Activated T-cell treated with anti-CD3 and anti-CD28 coated beads, Interleukin-2, amount 50 U/mL, for 72 hours (primary cell): Measurements from ENCODE around the gene MAGI2. TPM values are rescaled to one million over a fixed set of nuclear protein-coding genes. Genes with fewer than 3 reads are reported as not detected.

Source experiments
- ATAC-seq, 2 donors: fragments of 150-1000 bp; cut with Tn5 transposase; replicated peaks in 1 of 2; 2 replicates each; pipeline ENCODE4 v1.10.0; 2021; ENCODE audit warnings: moderate library complexity in 2 of 2, mild to moderate bottlenecking in 1 of 2
- DNase-seq, 2 donors: peaks; one replicate each; pipeline ENCODE4 v3.0.0; 2021 to 2022; ENCODE audit warnings: mixed read lengths in 1 of 2
- H3K27ac Mint-ChIP-seq: one replicate; pipeline ENCODE4 v1.8.0; 2022; ENCODE audit warnings: mild to moderate bottlenecking, moderate library complexity, mixed read lengths
- H3K27me3 Mint-ChIP-seq: one replicate; pipeline ENCODE4 v1.8.0; 2022; ENCODE audit warnings: low read depth, mixed read lengths
- H3K36me3 Mint-ChIP-seq, 2 donors: one replicate each; pipeline ENCODE4 v1.8.0; 2022; ENCODE audit warnings: mixed read lengths in 2 of 2, mild to moderate bottlenecking in 1 of 2; ENCODE audit not compliant: insufficient read depth in 2 of 2
- H3K4me1 Mint-ChIP-seq: one replicate; pipeline ENCODE4 v1.8.0; 2022; ENCODE audit warnings: low read depth, mixed read lengths
- H3K4me3 Mint-ChIP-seq, 2 donors: one replicate each; pipeline ENCODE4 v1.8.0; 2022; ENCODE audit warnings: mild to moderate bottlenecking in 2 of 2, mixed read lengths in 2 of 2, moderate library complexity in 2 of 2
- H3K9me3 Mint-ChIP-seq, 2 donors: one replicate each; pipeline ENCODE4 v1.8.0; 2022; ENCODE audit warnings: mixed read lengths in 2 of 2
- total RNA-seq, 2 donors: library from RNA; stranded (reverse); gene quantifications; one replicate each; pipeline ENCODE4 v1.2.3, GENCODE V29; 2022

The MAGI2 gene
- total RNA-seq, 2 donors from 2014 or later, result 0.31 to 0.44 TPM

DNA sequence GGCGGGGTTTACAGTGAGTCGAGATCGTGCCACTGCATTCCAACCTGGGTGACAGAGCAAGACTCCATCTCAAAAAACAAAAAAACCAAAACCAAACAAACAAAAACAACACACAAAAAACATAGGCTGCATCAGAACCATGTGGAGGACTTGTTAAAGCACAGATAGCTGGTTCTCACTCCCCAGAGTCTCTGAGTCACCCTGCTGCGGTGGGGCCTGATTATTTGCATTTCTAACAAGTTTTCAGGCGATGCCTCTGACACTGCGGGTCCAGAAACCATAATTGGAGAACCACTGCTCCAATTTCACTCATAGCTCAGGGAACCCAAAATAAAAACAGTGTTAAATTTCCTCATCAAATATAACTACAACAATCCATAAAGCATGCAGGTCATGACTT, 816.7 kb downstream of the MAGI2 start:
- no peak for DNase-seq
- H3K4me1 Mint-ChIP-seq, result no peaks in the 10 kb centered on the region
- H3K9me3 Mint-ChIP-seq, result peaks cover 0 to 1% of the 10 kb centered on the region in 2 donors
- H3K27me3 Mint-ChIP-seq, result no peaks in the 10 kb centered on the region
- no peak for ATAC-seq
- no peak overlapping the region for H3K4me3 Mint-ChIP-seq
- H3K36me3 Mint-ChIP-seq, result no peaks in the 10 kb centered on the region
- no peak overlapping the region for H3K27ac Mint-ChIP-seq

DNA sequence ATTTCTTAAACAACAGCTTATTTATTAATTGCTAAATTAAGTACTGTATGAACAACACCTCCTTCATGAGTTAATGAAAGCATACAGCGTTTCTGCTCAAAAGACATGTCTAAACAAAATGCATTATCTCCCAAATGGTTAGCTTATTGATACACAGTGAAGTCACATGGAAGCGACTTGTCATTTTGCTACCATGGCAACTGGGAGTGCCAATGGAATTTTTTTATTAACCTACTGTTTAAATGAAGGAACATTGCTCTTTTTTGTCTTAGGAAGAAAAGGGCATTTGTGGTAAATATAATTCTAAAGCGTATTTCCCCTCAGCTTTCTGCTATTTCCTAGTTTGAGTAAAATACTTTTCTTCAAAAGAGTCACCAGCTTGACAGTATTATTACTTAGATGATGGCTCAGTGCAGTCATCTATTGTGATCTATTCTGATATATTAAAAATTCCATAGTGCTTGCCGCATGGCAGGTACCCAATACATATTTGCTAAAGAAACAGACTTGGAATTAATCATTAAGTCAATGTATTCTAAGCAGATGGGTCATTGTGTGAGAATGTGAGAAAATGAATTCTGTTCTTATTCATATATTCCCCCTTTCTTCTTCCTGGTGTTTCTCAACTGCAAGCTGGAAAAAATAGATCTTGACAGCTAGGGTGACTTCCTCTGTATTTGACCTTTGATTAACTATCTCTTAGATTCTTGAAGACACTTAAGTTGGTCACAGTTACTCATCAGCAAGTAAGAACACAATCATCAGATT, 818.3 kb downstream of the MAGI2 start:
- H3K27ac Mint-ChIP-seq, result no peak overlapping the region
- H3K4me3 Mint-ChIP-seq, result no peak overlapping the region
- peaks cover 1 to 4% of the 10 kb centered on the region in 2 donors for H3K9me3 Mint-ChIP-seq
- H3K4me1 Mint-ChIP-seq, result no peaks in the 10 kb centered on the region
- H3K36me3 Mint-ChIP-seq, result no peaks in the 10 kb centered on the region
- no peak for ATAC-seq
- H3K27me3 Mint-ChIP-seq, result no peaks in the 10 kb centered on the region
- no peak for DNase-seq

DNA sequence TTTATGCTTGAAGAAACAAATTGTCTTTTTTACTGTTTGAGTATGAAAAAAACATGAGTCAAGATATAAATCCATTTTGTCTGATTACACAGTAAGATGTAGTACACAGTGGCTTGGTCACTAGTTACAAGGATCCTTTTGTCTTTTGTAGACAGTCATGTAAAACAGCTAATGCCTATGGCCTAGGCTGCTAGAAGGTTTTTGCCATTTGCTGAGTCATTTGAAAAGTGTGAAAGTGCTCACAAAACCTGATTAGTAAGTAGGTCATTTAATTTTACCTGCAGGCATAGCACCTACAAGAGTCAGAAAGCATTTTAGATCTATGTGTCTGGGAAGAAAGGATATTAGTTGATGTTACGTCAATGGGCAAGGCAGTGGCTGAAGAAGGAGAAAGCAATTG, 819.4 kb downstream of the MAGI2 start:
- Mint-ChIP-seq H3K4me1 (no peaks in the 10 kb centered on the region), H3K4me3 (no peak overlapping the region), H3K27me3 (no peaks in the 10 kb centered on the region), H3K27ac (no peak overlapping the region), H3K36me3 (no peaks in the 10 kb centered on the region), H3K9me3 (peaks cover 4 to 5% of the 10 kb centered on the region in 2 donors)
- ATAC-seq (no peak), DNase-seq (no peak)

DNA sequence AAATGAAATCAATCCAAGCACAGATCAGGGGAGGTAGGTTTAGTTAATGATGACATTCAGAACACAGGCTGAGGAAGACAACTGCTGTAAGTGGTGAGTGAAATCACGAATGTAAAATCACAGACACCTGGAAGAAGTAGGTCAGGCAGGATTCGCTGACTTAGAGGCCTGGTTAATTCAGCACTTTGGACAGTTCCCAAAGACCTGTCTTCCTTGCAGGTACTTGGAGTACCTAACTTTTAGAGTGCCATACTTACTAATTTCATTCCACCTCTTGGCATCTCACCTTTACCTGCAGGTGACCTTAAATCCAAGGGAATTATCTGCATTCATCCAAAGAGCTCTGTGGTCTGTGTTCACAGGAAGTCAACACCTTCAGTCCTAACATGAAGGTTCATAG, 832.5 kb downstream of the MAGI2 start:
- ATAC-seq, result no peak
- no peaks in the 10 kb centered on the region for H3K4me1 Mint-ChIP-seq
- H3K9me3 Mint-ChIP-seq, result peaks cover 2 to 4% of the 10 kb centered on the region in 2 donors
- H3K4me3 Mint-ChIP-seq, result no peak overlapping the region
- H3K36me3 Mint-ChIP-seq, result no peaks in the 10 kb centered on the region
- no peaks in the 10 kb centered on the region for H3K27me3 Mint-ChIP-seq
- DNase-seq, result no peak
- H3K27ac Mint-ChIP-seq, result no peak overlapping the region

DNA sequence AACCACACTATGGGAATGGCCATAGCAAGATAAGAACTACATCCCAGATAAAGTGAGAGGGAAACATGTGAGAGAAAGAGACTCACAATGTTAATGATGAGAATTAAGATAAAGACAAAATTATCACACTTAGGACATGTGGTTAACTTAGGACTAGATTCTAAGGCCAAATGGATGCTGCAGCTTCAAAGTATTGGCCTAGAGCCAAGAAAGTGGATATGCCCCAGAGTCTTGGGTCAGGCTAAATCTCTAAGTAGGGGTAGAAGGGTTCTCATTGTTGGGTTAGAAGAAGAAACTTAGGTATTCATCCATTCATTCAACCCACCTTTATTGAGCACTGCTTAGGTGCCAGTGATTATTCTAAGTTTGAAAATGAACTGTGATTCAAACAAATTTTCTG, 836.9 kb downstream of the MAGI2 start:
- Mint-ChIP-seq H3K36me3 (no peaks in the 10 kb centered on the region), H3K27me3 (no peaks in the 10 kb centered on the region), H3K9me3 (peaks cover 2 to 4% of the 10 kb centered on the region in 2 donors), H3K27ac (no peak overlapping the region), H3K4me1 (no peaks in the 10 kb centered on the region), H3K4me3 (no peak overlapping the region)
- DNase-seq (no peak), ATAC-seq (no peak)

DNA sequence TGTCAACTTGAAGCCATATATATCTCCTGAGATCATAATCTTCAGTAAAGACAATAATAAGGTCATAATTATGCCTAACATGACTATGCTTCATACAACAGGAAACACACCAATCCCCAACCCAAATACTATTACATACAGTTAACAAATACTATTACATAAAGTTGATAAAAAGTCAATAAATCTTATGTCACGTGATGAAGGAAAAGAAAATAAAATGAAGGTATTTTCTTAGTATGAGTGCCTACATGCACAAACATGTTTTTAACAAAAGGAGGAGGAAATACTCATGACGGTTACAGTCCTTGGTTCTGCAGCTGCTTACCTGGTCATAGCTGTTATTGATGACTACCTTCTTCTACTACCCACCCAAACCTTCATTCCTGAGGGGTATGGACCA, 844.2 kb downstream of the MAGI2 start:
- no peaks in the 10 kb centered on the region for H3K27me3 Mint-ChIP-seq
- ATAC-seq (no peak), DNase-seq (no peak)
- H3K27ac Mint-ChIP-seq, result no peak overlapping the region
- H3K4me3 Mint-ChIP-seq, result no peak overlapping the region
- no peaks in the 10 kb centered on the region for H3K4me1 Mint-ChIP-seq
- H3K9me3 Mint-ChIP-seq, result peaks cover 0 to 1% of the 10 kb centered on the region in 2 donors
- H3K36me3 Mint-ChIP-seq, result no peaks in the 10 kb centered on the region

DNA sequence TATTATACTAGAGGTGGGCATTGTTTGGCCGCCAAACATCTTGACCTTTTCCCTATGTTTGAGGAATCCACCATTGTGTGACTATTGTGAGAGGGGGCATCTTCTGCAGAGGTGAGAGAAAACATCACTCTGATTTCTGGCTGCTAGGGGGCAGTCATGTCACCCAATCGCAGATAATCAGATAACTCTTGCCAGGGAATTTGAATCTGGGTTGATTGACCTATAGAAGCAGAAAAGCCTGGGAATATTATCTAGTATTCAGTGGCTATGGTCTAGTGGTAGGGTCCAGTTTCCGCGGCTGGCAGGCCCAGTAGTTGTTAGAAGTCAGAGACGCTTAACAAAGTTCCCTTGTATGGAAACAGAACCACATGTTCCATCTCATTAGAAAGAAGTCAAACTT, 846.4 kb downstream of the MAGI2 start:
- peaks cover 0 to 1% of the 10 kb centered on the region in 2 donors for H3K9me3 Mint-ChIP-seq
- H3K27me3 Mint-ChIP-seq, result no peaks in the 10 kb centered on the region
- no peaks in the 10 kb centered on the region for H3K4me1 Mint-ChIP-seq
- H3K27ac Mint-ChIP-seq, result no peak overlapping the region
- DNase-seq (no peak), ATAC-seq (no peak)
- H3K4me3 Mint-ChIP-seq, result no peak overlapping the region
- no peaks in the 10 kb centered on the region for H3K36me3 Mint-ChIP-seq

DNA sequence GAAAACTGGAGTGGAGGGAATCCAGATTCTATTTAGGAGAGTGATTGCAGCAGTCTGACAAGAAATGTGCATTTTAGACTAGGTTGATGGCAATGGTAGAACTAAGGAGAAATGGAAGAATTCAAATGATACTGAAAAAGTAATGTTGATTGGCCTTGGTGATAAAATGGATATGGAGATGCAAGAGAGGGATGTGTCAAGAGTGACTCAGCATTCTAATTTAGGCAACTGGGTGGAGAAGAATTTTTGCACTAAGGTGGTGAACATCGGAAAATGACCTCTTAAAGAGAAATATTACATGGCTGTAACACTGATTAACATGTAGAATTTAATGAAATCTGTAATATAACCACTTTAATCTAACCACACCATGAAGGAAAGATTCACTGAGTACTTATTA, 848.3 kb downstream of the MAGI2 start:
- H3K27me3 Mint-ChIP-seq, result no peaks in the 10 kb centered on the region
- ATAC-seq (no peak), DNase-seq (no peak)
- no peak overlapping the region for H3K4me3 Mint-ChIP-seq
- no peaks in the 10 kb centered on the region for H3K4me1 Mint-ChIP-seq
- no peak overlapping the region for H3K27ac Mint-ChIP-seq
- H3K36me3 Mint-ChIP-seq, result no peaks in the 10 kb centered on the region
- H3K9me3 Mint-ChIP-seq, result peaks cover 0 to 1% of the 10 kb centered on the region in 2 donors

DNA sequence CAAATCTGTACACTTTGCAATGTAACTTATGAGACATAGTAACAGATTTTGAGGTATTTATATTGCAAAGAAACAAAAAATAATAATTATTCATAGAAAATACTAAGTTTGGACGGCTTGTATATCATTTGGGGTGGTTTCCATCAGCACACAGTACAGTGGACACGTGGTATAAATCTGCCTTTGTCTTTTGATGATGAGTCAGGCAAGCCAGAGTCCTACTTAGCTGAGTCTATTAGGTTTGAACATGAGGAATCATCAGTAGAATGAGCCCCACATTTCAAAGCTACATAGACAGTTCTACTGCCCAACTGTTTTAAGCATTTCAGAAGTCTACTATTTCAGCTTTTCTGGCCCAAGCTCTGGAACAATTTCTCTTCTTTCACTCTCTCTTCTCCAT, 851.7 kb downstream of the MAGI2 start:
- ATAC-seq (no peak), DNase-seq (no peak)
- H3K27me3 Mint-ChIP-seq, result no peaks in the 10 kb centered on the region
- no peaks in the 10 kb centered on the region for H3K4me1 Mint-ChIP-seq
- H3K9me3 Mint-ChIP-seq, result no peaks in the 10 kb centered on the region
- H3K36me3 Mint-ChIP-seq, result no peaks in the 10 kb centered on the region
- no peak overlapping the region for H3K4me3 Mint-ChIP-seq
- H3K27ac Mint-ChIP-seq, result no peak overlapping the region

DNA sequence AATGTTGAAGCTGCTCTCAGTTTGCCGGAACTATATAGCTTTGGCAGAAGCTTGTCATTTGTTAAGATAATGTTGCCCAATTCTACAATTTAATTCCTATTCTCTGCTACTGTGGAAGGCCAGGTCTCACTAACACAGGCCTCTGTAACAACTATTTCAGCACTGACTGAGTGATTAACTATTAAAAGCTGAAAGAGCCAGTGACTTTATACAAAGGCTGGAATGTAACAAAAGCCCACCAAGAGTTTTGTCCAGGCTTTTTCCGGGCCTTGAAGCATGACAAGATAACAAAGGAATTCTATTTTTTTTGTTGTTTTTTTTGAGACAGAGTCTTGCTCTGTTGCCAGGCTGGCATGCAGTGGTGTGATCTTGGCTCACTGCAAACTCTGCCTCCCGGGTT, 859.3 kb downstream of the MAGI2 start:
- Mint-ChIP-seq H3K9me3 (no peaks in the 10 kb centered on the region), H3K27me3 (no peaks in the 10 kb centered on the region), H3K4me1 (no peaks in the 10 kb centered on the region), H3K27ac (no peak overlapping the region), H3K36me3 (no peaks in the 10 kb centered on the region), H3K4me3 (no peak overlapping the region)
- ATAC-seq (no peak), DNase-seq (no peak)

DNA sequence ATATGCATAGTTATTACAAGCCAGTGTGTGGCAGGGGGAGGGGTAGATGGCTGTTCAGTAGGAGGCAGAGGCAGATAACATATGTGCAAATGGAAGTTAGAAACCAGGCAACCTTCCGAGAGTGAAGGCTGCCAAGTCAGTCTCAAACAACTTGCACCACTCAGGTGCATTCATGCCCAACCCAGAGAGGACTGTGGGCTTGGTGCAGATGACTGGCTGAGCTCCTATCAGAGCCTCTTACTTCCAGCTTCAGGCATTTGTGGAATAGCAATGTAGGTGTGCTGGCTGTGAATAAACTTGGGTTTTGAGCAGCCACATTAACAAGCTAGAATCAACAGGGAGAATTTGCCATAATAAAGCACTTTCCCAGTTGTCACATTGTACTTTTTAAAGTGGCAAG, 865.1 kb downstream of the MAGI2 start:
- Mint-ChIP-seq H3K27me3 (no peaks in the 10 kb centered on the region), H3K36me3 (no peaks in the 10 kb centered on the region), H3K27ac (no peak overlapping the region), H3K9me3 (peaks cover 0 to 2% of the 10 kb centered on the region in 2 donors), H3K4me1 (no peaks in the 10 kb centered on the region), H3K4me3 (no peak overlapping the region)
- no peak for ATAC-seq
- DNase-seq, result no peak

DNA sequence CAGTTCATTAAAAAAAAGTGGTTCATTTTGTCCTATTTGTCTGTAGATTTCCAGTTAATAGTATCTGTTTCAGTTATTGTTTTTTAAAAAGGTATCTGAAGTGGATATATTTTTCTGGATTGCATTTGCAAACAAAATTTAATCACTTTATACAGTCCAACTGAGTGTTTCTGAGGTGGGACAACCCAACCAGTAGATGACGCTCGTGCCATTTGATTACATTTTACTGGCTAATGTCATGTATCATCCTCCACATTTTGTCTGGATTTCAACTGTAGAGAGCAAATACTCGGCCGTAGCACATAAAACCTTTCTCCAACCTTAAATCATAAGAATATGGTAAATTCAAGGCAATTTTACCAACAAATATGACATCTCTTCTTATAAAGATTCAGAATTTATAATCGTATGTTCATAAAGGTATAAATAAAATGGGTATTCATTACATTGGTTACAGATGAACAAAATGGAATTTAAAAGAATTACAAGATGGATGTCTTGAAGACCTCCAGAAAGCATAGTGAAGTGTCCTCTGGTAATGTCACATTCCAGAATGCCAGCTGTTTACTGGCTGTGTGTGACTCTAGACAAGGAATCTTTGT, 865.9 kb downstream of the MAGI2 start:
- DNase-seq (no peak), ATAC-seq (no peak)
- Mint-ChIP-seq H3K4me1 (no peaks in the 10 kb centered on the region), H3K27me3 (no peaks in the 10 kb centered on the region), H3K27ac (no peak overlapping the region), H3K36me3 (no peaks in the 10 kb centered on the region), H3K9me3 (peaks cover 0 to 2% of the 10 kb centered on the region in 2 donors), H3K4me3 (no peak overlapping the region)

DNA sequence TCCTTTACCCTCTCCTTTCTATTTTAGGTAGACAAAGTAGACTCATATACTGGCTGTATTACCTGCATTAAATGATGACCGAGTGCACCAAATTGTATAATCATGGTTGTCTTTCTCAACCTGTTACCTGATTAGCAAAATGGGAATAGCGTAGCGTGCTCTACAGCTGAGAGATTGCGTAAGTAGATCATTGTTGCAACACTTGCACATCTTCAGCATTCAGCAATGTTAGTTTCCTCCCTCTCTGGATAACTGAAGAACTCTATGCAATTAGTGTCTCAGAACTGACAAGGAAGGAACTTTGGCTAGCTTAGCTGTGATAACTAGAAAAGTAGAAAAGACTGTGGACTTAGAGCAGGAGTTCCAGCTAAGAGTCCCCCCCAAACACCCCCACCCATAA, 867.5 kb downstream of the MAGI2 start:
- no peak for DNase-seq
- Mint-ChIP-seq H3K4me1 (no peaks in the 10 kb centered on the region), H3K9me3 (peaks cover 0 to 3% of the 10 kb centered on the region in 2 donors), H3K36me3 (no peaks in the 10 kb centered on the region), H3K27me3 (no peaks in the 10 kb centered on the region), H3K27ac (no peak overlapping the region), H3K4me3 (no peak overlapping the region)
- no peak for ATAC-seq

DNA sequence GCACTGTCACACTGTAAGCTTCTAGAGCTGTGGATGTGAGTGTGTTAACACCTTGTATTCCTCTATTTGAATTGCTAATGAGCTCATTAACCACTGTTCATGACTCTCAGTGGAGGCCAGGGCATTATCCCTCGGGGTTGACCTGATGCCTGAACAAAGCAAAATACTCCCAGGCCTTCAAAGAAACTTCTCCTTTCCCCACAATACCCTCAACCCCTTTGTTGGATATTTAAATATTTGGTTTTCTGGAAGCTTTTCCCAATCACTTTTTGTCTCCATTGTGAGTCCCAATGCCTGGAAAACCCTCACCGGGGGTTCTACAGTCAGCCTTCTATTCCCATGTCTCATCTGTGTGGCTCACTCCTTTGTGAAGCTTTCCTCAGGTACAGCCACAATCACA, 874.8 kb downstream of the MAGI2 start:
- H3K4me1 Mint-ChIP-seq, result no peaks in the 10 kb centered on the region
- H3K27me3 Mint-ChIP-seq, result no peaks in the 10 kb centered on the region
- no peak for ATAC-seq
- H3K27ac Mint-ChIP-seq, result no peak overlapping the region
- H3K4me3 Mint-ChIP-seq, result no peak overlapping the region
- no peak for DNase-seq
- peaks cover 0 to 1% of the 10 kb centered on the region in 2 donors for H3K9me3 Mint-ChIP-seq
- no peaks in the 10 kb centered on the region for H3K36me3 Mint-ChIP-seq
